Gastrocnemius medialis (tissue), 4 donors: ENCODE data around the gene CTBP1.

Source experiments
- POLR2A ChIP-seq, 2 donors: fragments of 450-650 bp; IDR thresholded peaks; one replicate each; pipeline ENCODE4 v1.6.1; 2017; ENCODE audit warnings: antibody characterized with exemption in 2 of 2, mild to moderate bottlenecking in 2 of 2, moderate library complexity in 2 of 2
- TF ChIP-seq, protein P1 (sequence below), 5 experiments: fragments of 450-650 bp in 3 of 5; fragments of 200-600 bp in 2 of 5; sonication (generic) in 2 of 5; IDR thresholded peaks in 4 of 5; conservative IDR thresholded peaks in 1 of 5; 1 replicate in 4 of 5; 2 replicates in 1 of 5; pipeline ENCODE4 v1.5.1; 2016 to 2019; ENCODE audit warnings: antibody characterized with exemption in 5 of 5, mild to moderate bottlenecking in 3 of 5, moderate library complexity in 3 of 5

DNA sequence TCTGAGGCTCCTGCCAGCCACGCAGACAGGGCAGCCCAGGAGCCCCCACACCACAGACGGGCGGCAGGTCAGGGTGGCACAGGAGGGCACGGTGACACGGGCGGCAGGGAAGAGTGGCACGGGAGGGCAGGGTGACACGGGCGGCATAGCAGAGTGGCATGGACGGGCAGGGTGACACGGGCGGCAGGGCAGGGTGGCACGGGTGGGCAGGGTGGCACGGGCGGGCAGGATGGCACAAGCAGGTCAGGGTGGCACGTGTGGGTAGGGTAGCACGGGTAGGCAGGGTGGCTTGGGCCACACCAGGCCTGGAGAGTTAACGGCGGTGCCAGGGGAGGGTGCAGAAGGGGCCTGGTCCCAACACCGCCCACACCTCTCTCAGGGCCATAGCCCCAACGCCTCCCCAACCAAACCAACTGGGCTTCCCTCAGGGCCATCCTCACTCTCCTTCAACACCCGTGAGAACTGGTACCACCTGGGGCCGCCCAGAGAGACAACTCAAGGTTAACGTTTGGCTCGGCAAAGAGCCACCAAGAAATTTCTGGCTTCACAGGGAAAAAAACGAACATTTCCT, 3.4 kb downstream of the CTBP1 start:
- TF ChIP-seq, protein P1, sequence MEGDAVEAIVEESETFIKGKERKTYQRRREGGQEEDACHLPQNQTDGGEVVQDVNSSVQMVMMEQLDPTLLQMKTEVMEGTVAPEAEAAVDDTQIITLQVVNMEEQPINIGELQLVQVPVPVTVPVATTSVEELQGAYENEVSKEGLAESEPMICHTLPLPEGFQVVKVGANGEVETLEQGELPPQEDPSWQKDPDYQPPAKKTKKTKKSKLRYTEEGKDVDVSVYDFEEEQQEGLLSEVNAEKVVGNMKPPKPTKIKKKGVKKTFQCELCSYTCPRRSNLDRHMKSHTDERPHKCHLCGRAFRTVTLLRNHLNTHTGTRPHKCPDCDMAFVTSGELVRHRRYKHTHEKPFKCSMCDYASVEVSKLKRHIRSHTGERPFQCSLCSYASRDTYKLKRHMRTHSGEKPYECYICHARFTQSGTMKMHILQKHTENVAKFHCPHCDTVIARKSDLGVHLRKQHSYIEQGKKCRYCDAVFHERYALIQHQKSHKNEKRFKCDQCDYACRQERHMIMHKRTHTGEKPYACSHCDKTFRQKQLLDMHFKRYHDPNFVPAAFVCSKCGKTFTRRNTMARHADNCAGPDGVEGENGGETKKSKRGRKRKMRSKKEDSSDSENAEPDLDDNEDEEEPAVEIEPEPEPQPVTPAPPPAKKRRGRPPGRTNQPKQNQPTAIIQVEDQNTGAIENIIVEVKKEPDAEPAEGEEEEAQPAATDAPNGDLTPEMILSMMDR (IDR thresholded peaks at IDR 0.05 in 4 of 5, conservative IDR thresholded peaks at IDR 0.05 in 1 of 5): no peak
- no peak for TF ChIP-seq POLR2A (IDR thresholded peaks at IDR 0.05)
